ENCODE measurements around the gene FLOT1.
"Not testable (repeated sequence)": the region's sequence is repeated elsewhere in the genome, so short reads cannot be mapped to it uniquely, and the experiment has no call there.

Gene FLOT1

DNA sequence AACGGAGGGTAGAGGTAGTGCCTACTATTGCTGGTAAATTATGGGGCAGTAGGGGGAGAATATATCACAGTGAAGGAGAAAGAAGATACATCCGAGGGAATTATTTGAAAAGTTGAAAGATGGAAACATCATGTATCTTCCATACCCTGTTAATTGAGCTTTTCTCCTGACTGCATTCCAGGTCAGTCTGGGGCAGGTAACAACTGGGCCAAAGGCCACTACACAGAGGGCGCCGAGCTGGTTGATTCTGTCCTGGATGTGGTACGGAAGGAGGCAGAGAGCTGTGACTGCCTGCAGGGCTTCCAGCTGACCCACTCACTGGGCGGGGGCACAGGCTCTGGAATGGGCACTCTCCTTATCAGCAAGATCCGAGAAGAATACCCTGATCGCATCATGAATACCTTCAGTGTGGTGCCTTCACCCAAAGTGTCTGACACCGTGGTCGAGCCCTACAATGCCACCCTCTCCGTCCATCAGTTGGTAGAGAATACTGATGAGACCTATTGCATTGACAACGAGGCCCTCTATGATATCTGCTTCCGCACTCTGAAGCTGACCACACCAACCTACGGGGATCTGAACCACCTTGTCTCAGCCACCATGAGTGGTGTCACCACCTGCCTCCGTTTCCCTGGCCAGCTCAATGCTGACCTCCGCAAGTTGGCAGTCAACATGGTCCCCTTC, 19.2 kb downstream of the FLOT1 start:
- DNase-seq (ENCODE audit: low read depth), result not testable (repeated sequence)

DNA sequence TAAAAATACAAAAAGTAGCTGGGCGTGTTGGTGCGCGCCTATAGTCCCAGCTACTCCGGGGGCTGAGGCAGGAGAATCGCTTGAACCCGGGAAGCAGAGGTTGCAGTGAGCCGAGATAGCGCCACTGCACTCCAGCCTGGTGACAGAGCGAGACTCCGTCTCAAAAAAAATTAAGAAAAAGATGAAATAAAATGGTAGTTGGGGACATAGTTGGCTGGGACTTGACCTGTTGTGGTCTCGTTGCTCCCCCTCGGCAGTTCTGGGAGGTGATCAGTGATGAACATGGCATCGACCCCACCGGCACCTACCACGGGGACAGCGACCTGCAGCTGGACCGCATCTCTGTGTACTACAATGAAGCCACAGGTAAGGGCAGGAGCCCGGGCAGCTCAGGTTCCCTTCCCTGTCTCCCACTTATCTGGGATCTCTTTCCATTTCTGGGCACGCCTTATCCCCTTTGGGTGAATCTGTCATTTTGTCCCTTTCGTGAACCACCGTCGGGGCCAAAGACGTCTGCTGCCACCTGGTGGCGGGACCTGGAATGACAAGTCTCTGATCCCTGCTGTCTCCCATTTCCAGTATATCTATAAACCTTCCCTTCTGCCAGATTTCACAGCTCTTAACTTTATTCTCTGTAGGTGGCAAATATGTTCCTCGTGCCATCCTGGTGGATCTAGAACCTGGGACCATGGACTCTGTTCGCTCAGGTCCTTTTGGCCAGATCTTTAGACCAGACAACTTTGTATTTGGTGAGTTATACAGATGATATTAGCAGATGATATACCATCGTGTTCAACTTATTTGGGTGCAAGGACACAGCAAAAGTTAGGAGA, 20.0 kb downstream of the FLOT1 start:
- DNase-seq (ENCODE audit: low read depth), result peak; percentile 80

DNA sequence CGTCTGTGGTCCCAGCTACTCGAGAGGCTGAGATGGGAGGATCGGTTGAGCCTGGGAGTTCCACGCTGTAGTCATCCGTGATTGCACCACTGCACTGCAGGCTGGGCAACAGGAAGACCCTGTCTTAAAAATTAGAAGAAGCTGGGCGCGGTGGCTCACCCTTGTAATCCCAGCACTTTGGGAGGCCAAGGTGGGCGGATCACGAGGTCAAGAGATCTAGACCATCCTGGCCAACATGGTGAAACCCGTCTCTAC, 20.5 kb downstream of the FLOT1 start:
- not testable (repeated sequence) for DNase-seq (ENCODE audit: low read depth)

DNA sequence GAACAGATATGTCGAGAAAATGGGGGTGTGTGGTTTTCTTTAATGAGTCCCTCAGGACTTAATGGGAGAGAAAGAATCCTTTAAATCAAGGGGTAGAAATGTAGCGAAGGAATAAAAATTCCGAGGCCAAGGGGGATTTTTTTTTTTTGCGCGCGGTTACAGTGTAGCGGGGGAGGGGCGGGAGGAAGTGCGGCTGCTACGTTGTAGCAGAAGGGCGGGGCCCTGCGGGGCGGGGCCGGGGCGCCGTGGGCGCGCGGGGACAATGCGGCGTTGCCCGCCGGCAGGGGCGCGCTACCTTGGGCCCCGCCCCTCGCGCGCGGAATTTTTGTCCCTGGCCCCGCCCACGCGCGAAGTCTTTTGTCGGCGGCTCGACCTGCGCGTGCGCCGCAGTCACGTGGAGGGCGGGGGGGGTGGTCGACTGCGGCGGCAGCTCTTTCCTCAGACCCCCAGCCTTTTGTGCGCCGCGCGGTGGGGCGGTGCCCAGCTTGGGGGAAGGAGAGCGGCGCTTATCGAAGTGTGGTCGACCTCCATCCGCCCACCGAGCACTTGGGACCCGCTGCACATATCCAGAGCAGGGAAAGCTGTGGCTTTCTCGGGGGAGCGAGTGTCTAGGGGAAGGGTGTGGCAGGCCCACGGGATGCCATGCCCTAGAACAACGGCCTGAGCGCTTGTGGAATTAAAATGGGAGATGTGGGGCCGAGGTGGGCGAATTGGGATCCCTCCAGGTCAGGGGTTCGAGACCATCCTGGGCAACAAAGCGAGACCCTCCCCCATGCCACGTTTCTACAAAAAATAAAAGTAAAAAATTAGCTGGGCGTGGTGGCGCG, 21.1 kb downstream of the FLOT1 start:
- peak; percentile 98 for DNase-seq (ENCODE audit: low read depth)

DNA sequence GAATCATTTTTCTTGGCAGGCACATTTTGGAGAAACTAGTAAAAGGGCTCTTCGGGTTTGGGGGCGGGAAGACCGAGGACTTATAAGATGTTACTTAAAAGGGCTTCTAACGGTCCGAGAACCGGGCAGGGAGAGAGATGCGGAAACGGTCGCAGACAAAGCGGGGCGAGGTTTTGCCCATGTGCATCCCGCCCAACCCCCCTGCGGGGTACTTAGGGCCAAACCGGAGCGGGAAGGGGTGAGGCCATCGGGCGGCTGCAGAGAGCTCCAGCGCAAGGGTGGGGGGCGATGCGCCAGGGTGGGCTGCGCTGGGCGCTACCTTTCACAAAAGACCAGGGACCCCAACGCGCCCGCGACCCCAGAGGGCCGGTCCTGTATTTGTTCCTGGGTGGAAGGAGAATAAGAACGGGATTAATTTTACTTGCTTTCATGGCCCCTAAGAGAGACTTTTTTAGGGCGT, 21.7 kb downstream of the FLOT1 start:
- DNase-seq (ENCODE audit: low read depth), result no peak

DNA sequence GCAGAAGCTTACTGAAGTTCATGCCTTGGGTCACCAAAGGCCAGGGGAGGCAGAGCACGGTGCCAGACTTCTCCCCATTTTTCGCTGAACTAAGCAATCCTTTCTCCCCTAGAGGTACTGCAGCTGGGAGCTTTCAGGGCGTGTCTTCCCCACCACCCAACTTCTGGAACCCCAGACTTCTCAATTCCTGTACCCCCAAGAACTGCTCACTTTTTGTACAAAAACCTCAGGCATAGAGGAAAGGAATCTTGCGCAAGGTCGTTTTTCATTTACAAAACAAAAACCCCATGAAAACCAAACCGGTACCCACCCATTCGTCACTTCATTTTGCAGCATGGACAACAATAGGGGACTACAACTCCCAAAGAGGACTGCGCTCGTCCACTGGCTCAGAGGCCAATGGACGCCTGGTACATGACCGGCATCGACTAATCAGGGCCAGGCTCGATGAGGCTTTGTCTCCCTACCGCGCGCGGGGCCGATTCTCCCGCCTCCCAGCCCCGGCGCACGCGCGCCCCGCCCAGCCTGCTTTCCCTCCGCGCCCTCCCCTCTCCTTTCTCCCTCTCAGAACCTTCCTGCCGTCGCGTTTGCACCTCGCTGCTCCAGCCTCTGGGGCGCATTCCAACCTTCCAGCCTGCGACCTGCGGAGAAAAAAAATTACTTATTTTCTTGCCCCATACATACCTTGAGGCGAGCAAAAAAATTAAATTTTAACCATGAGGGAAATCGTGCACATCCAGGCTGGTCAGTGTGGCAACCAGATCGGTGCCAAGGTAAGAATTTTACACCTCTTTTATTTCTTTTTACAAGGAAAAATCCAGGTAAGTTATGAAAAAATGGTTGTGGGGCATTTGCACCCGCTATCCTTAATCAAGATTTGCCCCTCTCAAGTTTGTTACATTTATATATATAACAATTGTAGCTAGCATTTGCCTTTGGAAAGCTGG, 22.4 kb downstream of the FLOT1 start, which contains the start of gene TUBB:
Gene TUBB (plus strand): TSS at position 562 of the 947 bp plus-strand sequence. CDS start 155 bp downstream, at position 717.
- DNase-seq (ENCODE audit: low read depth), result peak; percentile 95

DNA sequence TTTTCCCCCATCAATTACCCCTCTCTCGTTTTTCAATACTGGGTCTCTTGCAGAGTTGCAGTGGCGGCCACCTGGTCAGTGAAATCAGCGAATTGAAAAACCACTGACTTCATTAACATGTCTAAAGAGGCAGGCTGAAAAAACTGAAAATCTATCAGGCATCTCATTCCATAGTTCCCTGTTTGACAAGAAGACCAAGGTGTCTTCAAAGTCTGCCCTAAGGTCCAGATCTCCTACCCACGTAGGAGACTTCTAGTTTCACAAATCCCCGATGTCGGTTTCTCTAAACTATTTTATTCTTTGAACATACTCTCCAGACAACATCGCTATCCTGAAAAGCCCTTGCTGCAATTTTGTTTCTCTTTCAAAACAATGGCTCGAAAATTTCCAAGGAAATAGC, 23.1 kb downstream of the FLOT1 start:
- DNase-seq (ENCODE audit: low read depth), result no peak

DNA sequence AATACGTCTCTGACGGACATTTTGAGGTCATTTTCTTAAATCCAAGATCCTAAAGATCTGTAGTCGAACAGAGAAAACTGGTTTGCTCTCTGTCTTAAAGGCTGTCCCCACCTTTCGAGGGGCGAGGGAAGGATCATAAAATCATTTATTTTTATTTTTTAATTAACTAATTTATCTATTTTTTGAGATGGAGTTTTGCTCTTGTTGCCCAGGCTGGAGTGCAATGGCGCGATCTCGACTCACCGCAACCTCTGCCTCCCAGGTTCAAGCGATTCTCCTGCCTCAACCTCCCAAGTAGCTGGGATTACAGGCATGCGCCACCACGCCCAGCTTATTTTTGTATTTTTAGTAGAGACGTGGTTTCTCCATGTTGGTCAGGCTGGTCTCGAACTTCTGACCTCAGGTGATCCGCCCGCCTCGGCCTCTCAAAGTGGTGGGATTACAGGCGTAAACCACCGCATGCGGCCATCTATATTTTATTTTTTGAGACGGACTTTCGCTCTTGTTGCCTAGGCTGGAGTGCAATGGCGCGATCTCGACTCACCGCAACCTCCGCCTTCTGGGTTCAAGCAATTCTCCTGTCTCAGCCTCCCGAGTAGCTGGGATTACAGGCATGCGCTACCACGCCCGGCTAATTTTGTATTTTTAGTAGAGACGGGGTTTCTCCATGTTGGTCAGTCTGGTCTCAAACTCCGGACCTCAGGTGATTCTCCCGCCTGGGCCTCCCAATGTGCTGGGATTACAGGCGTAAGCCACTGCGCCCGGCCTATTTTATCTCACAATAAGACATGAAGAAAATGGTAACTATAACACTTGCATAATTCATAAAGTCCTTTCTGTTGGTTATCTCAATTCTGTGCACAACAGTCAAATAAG, 24.4 kb downstream of the FLOT1 start:
- not testable (repeated sequence) for DNase-seq (ENCODE audit: low read depth)

DNA sequence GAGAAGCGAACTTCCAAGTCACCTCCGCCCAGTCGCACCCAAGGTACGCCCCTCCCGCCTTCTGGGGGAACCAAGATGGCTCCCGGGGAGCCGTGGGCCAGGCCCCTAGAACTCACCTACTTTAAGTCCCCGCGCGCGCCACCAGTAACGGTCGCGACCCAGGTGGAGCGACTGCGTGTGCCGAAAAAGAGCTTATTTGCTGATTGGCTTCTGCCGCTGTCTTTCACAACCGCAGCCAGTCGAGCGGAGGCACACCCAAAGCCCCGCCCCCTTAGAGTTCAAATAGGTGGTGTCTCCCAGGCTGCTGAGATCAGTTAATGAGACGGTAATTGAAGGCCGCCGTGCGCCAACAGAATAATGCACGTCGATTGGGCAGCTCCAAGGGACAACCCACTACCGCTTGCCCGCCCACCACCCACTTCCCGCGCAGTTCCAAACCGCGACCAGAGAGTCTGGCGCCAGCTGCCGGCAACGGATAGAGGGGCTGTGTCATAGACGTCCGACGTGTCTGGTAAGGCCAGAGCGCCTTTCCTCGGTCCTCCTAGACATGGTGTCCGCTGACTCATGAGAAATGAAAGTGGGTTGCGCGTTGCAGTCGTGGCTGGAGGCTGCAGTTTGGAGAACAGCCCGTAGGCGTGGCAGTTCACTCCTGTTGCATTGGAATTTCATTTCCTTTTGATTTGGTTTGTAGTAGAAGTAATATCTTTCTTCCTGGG, 25.2 kb downstream of the FLOT1 start, which contains the start of gene MDC1:
Gene MDC1 (minus strand): TSS at position 153 of the 716 bp plus-strand sequence. CDS start 2,106 bp downstream, outside the sequence.
- DNase-seq (ENCODE audit: low read depth), result peak; percentile 97

DNA sequence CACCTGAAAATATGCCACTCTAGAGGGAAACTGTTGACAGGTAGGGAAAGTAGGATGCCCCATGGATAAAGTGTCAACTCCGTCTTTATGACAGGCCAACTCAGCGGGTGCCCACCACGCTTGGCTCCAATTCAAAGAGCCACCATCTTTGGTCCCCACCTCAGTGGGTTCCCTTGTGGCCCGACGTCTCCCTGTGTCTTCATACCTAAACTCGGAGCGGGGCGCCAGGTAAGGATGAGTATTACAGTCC, 25.7 kb downstream of the FLOT1 start:
- DNase-seq (ENCODE audit: low read depth), result no peak

DNA sequence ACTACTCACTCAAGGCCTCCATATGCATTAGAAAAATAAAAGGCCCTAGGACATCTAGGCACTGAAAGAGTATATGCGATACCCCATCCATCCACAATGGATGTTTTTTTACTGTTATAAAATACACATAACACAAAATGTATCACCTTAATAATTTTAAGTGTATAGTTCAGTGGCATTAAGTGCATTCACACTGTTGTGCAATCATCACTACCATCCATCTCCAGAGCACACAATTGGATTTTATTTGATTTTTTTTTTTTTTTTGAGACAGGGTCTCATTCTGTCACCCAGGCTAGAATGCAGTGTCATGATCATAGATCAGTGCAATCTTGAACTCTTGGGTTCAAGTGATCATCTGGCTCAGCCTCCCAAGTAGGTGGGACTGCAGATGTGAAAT, 28.2 kb downstream of the FLOT1 start:
- DNase-seq (ENCODE audit: low read depth), result no peak

DNA sequence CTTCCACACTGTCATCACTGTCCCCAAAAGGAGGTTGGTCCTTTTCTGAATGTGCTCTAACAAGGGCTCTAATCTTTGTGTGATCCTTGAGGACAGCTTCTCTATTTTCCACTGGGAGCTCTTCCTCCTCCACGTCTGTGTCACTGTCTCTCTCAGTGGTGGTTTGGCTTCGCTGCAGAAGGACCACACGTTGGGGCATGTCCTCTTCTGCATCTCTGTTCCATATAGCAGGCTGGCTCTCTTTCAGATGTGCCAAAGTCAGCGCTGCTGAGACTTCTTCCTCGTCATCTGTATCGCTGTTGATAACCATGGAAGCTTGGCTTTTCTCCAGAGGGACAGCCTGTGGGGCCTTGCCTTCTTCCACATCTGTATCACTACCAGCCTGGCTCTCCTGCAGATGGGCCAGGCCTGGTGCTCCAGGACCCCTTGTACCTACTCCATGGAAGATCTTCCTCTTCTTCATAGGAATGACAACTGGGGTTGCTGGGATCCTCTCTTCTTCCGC, 30.0 kb downstream of the FLOT1 start:
- DNase-seq (ENCODE audit: low read depth), result no peak

DNA sequence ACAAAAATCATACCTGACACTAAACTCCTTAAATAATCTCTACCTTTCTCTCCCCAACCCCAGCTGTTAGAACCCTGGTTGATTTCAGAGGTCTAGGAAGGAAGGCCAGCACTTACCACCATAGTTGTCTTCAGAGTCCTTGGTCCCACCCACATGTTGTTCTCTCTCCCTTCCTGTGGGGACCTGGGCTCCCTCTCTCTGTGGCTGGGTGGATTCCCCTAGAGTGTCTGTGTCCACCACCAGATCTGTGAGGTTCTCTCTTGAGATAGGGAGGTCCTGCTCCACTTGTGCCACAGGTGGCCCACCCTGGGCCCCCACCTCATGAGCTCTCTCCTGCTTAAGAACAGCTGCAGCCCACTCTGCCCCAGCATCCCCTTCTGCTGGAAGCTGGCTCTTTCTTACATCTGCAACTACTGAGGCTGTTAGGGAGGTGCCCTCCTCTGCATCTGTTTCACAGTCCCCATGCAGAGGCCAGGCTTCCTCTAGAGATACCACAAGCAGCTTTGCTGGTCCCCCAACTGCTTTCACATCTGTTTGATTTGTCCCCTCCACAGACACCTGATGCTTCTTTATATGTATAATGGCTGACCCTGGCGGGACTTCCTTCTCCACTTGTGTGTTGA, 30.6 kb downstream of the FLOT1 start:
- no peak for DNase-seq (ENCODE audit: low read depth)

DNA sequence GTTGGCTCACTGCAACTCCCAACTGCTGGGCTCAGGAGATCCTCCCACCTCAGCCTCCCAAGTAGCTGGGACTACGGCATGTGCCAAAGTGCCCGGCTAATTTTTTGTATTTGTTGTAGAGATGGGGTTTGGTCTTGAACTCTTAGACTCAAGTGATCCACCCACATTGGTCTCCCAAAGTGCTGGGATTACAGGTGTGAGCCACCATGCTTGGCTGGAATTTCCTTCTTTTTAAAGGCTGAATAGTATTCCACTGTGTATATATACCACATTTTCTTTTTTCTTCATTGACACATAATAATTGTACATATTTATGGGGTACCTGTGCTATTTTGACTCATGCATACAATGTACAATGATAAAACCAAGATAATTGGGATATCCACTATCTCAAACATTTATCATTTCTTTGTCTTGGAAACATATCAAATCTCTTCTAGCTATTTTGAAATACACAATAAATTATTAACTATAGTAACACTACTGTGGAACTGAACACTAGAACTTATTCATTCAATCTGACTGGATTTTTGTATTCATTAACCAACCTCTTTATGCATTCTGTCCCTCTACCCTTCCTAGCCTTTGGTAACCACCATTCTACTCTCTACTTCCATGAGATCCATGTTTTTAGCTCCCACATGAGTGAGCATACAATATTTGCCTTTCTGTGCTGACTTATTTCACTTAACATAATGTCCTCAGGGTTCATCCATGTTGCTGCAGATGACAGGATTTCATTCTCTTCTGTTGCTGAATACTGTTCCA, 33.2 kb downstream of the FLOT1 start:
- no peak for DNase-seq (ENCODE audit: low read depth)

DNA sequence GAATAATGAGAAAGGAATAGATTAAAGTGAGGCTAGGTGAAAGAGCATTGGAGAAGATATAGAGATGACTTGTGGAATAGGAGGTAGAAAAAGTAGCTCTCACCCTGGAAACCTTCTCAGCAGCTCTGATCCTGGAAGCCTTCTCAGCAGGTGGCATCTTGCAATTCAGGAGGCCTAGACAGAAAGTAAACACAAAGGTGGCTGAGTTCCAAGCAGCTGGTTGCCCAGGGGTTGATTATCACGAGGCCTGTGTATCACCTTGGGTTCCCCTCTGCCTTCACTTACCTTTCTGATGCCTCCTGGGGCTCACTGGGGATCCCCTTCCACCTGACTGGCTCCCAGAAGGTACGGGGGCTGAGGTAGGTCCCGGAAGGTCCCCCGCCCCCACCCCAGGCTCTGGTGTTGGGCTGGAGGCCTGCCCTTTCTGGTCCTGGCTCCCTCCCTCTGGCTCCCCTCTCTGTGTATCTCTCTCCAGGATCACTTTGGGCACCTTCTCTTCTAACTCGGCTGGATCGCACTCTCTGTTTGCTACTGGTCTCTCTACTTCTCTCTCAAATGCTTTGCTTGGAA, 35.1 kb downstream of the FLOT1 start:
- DNase-seq (ENCODE audit: low read depth), result no peak

DNA sequence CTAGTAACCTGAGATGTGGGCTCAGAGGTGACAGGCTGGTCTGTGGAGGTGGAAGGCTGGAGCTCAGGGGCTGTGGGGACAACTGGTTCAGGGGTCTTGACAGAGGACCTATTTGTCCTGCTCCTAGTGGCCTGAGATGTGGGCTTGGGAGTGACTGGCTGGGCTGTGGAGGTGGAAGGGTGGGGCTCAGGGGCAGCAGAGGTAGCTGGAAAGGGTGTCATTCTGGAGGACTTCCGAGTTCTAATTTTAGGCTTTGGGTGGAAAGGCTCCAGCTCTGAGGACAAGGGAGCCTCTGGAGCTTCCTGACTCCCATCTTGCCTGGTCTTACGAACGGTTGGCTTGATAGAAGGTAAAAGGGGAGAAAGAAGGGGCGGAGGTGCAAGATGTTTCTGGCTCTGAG, 36.9 kb downstream of the FLOT1 start:
- DNase-seq (ENCODE audit: low read depth), result no peak

DNA sequence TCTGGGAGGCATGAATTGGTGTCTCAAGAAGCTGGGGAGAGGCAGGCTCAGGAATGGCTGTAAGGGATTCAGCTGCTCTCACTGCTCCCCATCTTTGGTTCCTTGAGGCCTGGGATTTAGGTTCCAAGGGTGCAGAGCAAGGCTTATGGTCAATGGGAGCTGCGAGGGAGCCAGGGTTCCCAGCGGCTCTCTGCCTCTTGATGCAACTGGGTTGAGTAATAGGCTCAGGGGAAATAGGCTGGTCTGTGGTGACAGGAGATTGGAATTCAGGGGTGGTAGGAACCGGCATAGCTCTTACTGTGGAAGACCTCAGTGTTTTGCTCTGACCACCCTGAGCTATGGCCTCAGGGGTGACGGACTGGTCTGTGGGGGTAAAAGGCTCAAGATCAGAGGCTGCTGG, 38.7 kb downstream of the FLOT1 start:
- no peak for DNase-seq (ENCODE audit: low read depth)

DNA sequence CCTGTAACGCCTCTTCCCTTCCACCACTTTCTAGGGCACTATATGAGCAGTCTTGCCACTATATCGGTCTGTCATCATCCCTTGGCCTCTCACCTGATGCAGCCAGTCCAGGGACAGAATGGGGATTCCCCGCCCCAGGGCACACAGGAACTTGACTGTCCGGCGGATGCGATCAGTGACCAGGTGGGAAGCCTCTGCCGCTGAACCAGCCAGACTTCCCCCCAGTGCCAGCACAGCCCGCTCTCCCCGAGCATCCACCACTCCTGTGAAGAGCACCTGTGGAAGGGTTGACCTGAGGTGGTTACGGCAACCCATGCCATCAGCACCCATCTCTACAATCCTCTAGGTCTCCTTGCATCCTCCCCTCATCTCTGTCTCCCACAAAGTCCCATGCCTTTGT, 39.5 kb downstream of the FLOT1 start:
- no peak for DNase-seq (ENCODE audit: low read depth)
